Esophagus squamous epithelium (tissue), 4 donors: ENCODE measurements around the gene EXPH5.

Source experiments
- CTCF ChIP-seq, 6 experiments: fragments of 450-650 bp in 4 of 6; fragments of 200-600 bp in 2 of 6; sonication (generic) in 2 of 6; IDR thresholded peaks; one replicate each; pipeline ENCODE4 v1.5.1; 2016 to 2019; ENCODE audit warnings: antibody characterized with exemption in 6 of 6, mild to moderate bottlenecking in 4 of 6, moderate library complexity in 4 of 6
- POLR2A ChIP-seq, 4 donors: fragments of 450-650 bp; IDR thresholded peaks; one replicate each; pipeline ENCODE4 v1.6.1; 2017; ENCODE audit warnings: antibody characterized with exemption in 4 of 4, mild to moderate bottlenecking in 4 of 4, moderate library complexity in 3 of 4

GRCh38 chr11:108568195-108568858 lies 25.2 kb downstream of the EXPH5 start:
- TF ChIP-seq POLR2A (IDR thresholded peaks at IDR 0.05) (no peak), CTCF (IDR thresholded peaks at IDR 0.05) (no peak)
